K562 (cell line): Measurements from ENCODE around the gene B4GALT5. TPM values are rescaled to one million over a fixed set of nuclear protein-coding genes. Genes with fewer than 3 reads are reported as not detected.

Experiments used
- CHAMP1 ChIP-seq: fragments of 450-650 bp; IDR thresholded peaks from 2 replicates; pipeline ENCODE4 v1.6.1; 2016; ENCODE audit warnings: mild to moderate bottlenecking
- CUX1 ChIP-seq: fragments of 200-800 bp; sonication (Bioruptor generic); IDR thresholded peaks from 2 replicates; pipeline ENCODE4 v1.6.1; 2016; ENCODE audit warnings: missing genetic modification characterization, missing compliant biosample characterization
- GATAD2A ChIP-seq: fragments of 450-650 bp; IDR thresholded peaks from 2 replicates; pipeline ENCODE4 v1.6.1; 2017
- GTF2F1 ChIP-seq: IDR thresholded peaks from 2 replicates; pipeline ENCODE4 v1.6.1; 2011; ENCODE audit warnings: low read depth, low read length, improper control_type of control experiment
- KLF10 ChIP-seq: fragments of 250-450 bp; sonication (Bioruptor Pico); IDR thresholded peaks from 2 replicates; pipeline ENCODE4 v1.6.1; 2021; ENCODE audit warnings: matching md5 sums
- NR2F6 ChIP-seq: fragments of 450-650 bp; formaldehyde crosslinking; IDR thresholded peaks from 2 replicates; pipeline ENCODE4 v1.4.0; 2020; ENCODE audit warnings: mild to moderate bottlenecking
- POLR3A ChIP-seq: IDR thresholded peaks from 2 replicates; pipeline ENCODE4 v1.6.1; 2011; ENCODE audit warnings: borderline replicate concordance, mild to moderate bottlenecking, moderate library complexity; ENCODE audit not compliant: insufficient read length, insufficient read depth; ENCODE audit errors: extremely low read depth
- TEAD1 ChIP-seq, 2 experiments: fragments of 450-650 bp in 1 of 2; sonication (generic) in 1 of 2; formaldehyde crosslinking; IDR thresholded peaks; 2 replicates each; pipeline versions ENCODE4 v1.4.0 to v1.8.0; 2020 to 2022; ENCODE audit warnings: mild to moderate bottlenecking in 2 of 2, missing genetic modification reagents in 1 of 2
- ZFP91 ChIP-seq: sonication (generic); formaldehyde crosslinking; IDR thresholded peaks from 2 replicates; pipeline ENCODE4 v1.8.0; 2022; ENCODE audit warnings: mild to moderate bottlenecking, missing genetic modification reagents
- ZNF384 ChIP-seq: IDR thresholded peaks from 2 replicates; pipeline ENCODE4 v1.6.1; 2012; ENCODE audit warnings: low read depth, low read length, improper control_type of control experiment
- ZNF586 ChIP-seq: fragments of 450-650 bp; formaldehyde crosslinking; conservative IDR thresholded peaks from 2 replicates; pipeline ENCODE4 v1.4.0; 2020; ENCODE audit warnings: mild to moderate bottlenecking, moderate library complexity
- polyA plus RNA-seq, 8 experiments: library from polyadenylated mRNA; depleted of rRNA in 4 of 8; stranded (reverse) in 5 of 8; unstranded in 3 of 8; fragments of >200 nt; fragmentation: Nextera tagmentation in 2 of 8; fragmentation: Illumina TruSeq in 1 of 8; extraction: Ambion mirVana in 2 of 8; extraction: Trizol in 1 of 8; gene quantifications; 2 replicates each; pipeline versions ENCODE4 v1.2.1 to v1.2.3, GENCODE V29; 2011 to 2014; ENCODE audit warnings: inconsistent platforms in 1 of 8, missing spikeins in 1 of 8
- total RNA-seq, 7 experiments: library from RNA; depleted of rRNA in 6 of 7; stranded (reverse); fragments of >200 nt in 6 of 7; fragmentation: Illumina TruSeq in 2 of 7; extraction: Trizol in 2 of 7; gene quantifications; 2 replicates each; pipeline versions ENCODE4 v1.2.1 to v1.2.3, GENCODE V29; 2011 to 2021; ENCODE audit warnings: low replicate concordance in 1 of 7

Gene B4GALT5
- total and polyA plus RNA-seq, 9 of the 15 experiments (the other 6 are each of a cell fraction or from before 2014, with no cell fraction given): 8.5 to 32.6 (median 23.4) TPM

GRCh38 chr20:49762940-49763766 is 49.5 kb upstream of the B4GALT5 start (continued):
- TF ChIP-seq CHAMP1 (no peak), CUX1 (no peak), GTF2F1 (no peak), ZNF586 (no peak), KLF10 (CRISPR knock-in tag) (no peak), ZFP91 (no peak), TEAD1 (CRISPR knock-in tag; IDR thresholded peaks at IDR 0.05) (peak in 1 of 2 experiments; percentile 76; a peak in 2 of 4 replicates), GATAD2A (0 out of 2 replicates have a peak, but pooled peaks have one; percentile 70), NR2F6 (CRISPR knock-in tag) (no peak), ZNF384 (peak; percentile 36; the same call in 1 of the 2 replicates), POLR3A (no peak)
